NB4 (cell line): ENCODE measurements around the gene UGT1A3.

ENCODE experiments used
- MYC ChIP-seq: IDR thresholded peaks from 2 replicates; pipeline ENCODE4 v1.6.1; 2011; ENCODE audit warnings: low read depth, low read length
- POLR2A ChIP-seq: IDR thresholded peaks from 2 replicates; pipeline ENCODE4 v1.6.1; 2011; ENCODE audit warnings: mild to moderate bottlenecking; ENCODE audit not compliant: insufficient read length; ENCODE audit errors: extremely low read depth
- TF ChIP-seq, protein P1 (sequence below): IDR thresholded peaks from one replicate; pipeline ENCODE4 v1.5.1; 2012; ENCODE audit warnings: low read depth, low read length
- TF ChIP-seq, protein P2 (sequence below): IDR thresholded peaks from 2 replicates; pipeline ENCODE4 v1.6.1; 2011; ENCODE audit warnings: low read depth, low read length

DNA sequence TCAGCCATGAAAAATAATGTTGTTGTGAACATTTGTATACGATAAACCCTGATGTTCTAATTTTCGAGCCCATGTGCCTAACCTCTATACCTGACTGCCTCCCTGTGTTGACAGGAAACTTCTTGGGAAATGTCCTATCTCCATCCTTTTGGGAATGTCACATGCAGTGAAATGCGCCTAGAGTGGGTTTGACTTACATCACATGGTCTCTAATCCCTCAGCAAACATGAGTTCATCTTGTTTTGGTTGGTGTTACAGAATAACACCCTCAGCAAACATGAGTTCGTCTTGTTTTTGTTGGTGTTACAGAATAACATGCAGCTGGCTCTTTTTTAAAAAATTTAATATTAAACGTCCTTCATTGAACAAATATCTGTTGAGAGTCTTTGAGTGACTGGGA is 40.5 kb upstream of the UGT1A3 start:
- TF ChIP-seq POLR2A (no peak), MYC (no peak)
- TF ChIP-seq, protein P1, sequence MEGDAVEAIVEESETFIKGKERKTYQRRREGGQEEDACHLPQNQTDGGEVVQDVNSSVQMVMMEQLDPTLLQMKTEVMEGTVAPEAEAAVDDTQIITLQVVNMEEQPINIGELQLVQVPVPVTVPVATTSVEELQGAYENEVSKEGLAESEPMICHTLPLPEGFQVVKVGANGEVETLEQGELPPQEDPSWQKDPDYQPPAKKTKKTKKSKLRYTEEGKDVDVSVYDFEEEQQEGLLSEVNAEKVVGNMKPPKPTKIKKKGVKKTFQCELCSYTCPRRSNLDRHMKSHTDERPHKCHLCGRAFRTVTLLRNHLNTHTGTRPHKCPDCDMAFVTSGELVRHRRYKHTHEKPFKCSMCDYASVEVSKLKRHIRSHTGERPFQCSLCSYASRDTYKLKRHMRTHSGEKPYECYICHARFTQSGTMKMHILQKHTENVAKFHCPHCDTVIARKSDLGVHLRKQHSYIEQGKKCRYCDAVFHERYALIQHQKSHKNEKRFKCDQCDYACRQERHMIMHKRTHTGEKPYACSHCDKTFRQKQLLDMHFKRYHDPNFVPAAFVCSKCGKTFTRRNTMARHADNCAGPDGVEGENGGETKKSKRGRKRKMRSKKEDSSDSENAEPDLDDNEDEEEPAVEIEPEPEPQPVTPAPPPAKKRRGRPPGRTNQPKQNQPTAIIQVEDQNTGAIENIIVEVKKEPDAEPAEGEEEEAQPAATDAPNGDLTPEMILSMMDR: no peak
- TF ChIP-seq, protein P2, sequence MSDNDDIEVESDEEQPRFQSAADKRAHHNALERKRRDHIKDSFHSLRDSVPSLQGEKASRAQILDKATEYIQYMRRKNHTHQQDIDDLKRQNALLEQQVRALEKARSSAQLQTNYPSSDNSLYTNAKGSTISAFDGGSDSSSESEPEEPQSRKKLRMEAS: no peak
